Measurements from ENCODE around the gene RNU1-1. TPM values are rescaled to one million over a fixed set of nuclear protein-coding genes. Genes with fewer than 3 reads are reported as not detected.

Gene RNU1-1
- total RNA-seq, 2 experiments from 2014 or later, result under 0.01 to 1,968 TPM

Small RNAs within 50 kb of the gene (small RNA-seq; reads per million reads assigned to genes)
- gene RNU1-1 (not detected), gene RNU1-6P (not detected)

Other genes with a start within 250 kb of the RNU1-1 start
- gene FBXO42, start 161.8 kb downstream of the RNU1-1 start, total RNA-seq (2014; rRNA removed; shearing (Covaris generic)), result 18.1 and 22.9 TPM in 2 replicates
- 18.4 and 20.0 TPM in 2 replicates for gene FBXO42, start 161.8 kb downstream of the RNU1-1 start, total RNA-seq (2022)
- gene SZRD1, start 147.0 kb downstream of the RNU1-1 start, total RNA-seq (2014; rRNA removed; shearing (Covaris generic)), result 50.3 and 57.2 TPM in 2 replicates
- 96.0 and 98.9 TPM in 2 replicates for gene SZRD1, start 147.0 kb downstream of the RNU1-1 start, total RNA-seq (2022)
- not detected in 2 replicates for gene SPATA21, start 76.9 kb downstream of the RNU1-1 start, total RNA-seq (2014; rRNA removed; shearing (Covaris generic))
- gene SPATA21, start 76.9 kb downstream of the RNU1-1 start, total RNA-seq (2022), result 0.33 and 0.40 TPM in 2 replicates
- gene NECAP2, start 73.6 kb downstream of the RNU1-1 start, total RNA-seq (2014; rRNA removed; shearing (Covaris generic)), result 59.0 and 69.2 TPM in 2 replicates
- 47.2 and 51.8 TPM in 2 replicates for gene NECAP2, start 73.6 kb downstream of the RNU1-1 start, total RNA-seq (2022)
- gene NBPF1, start 99.3 kb upstream of the RNU1-1 start, total RNA-seq (2014; rRNA removed; shearing (Covaris generic)), result 9.0 and 11.0 TPM in 2 replicates
- 33.1 and 34.1 TPM in 2 replicates for gene NBPF1, start 99.3 kb upstream of the RNU1-1 start, total RNA-seq (2022)
- under 0.01 TPM in 2 replicates for gene RNU1-3, start 152.7 kb upstream of the RNU1-1 start, total RNA-seq (2014; rRNA removed; shearing (Covaris generic))
- gene RNU1-3, start 152.7 kb upstream of the RNU1-1 start, total RNA-seq (2022), result 1,721 and 1,968 TPM in 2 replicates
- gene RNU1-4, start 226.2 kb upstream of the RNU1-1 start, total RNA-seq (2014; rRNA removed; shearing (Covaris generic)), result under 0.01 TPM in 2 replicates
- gene RNU1-4, start 226.2 kb upstream of the RNU1-1 start, total RNA-seq (2022), result 1,721 and 1,968 TPM in 2 replicates

All from OCI-LY7 (cell line).